Testis (tissue), 3 donors: ENCODE data around the gene TEX11. TPM values are rescaled to one million over a fixed set of nuclear protein-coding genes. Genes with fewer than 3 reads are reported as not detected.

Experiments used
- DNase-seq: peaks from one replicate; pipeline ENCODE4 v3.0.0-alpha.2; 2019
- H3K27ac ChIP-seq, 2 donors: fragments of 200-600 bp; sonication (generic); one replicate each; pipeline ENCODE4 v1.5.1; 2019
- H3K27me3 ChIP-seq: fragments of 200-600 bp; sonication (generic); one replicate; pipeline ENCODE4 v1.5.1; 2019
- H3K36me3 ChIP-seq: fragments of 200-600 bp; sonication (generic); one replicate; pipeline ENCODE4 v1.5.1; 2017; ENCODE audit warnings: low read depth; ENCODE audit errors: missing control alignments
- H3K4me1 ChIP-seq: fragments of 200-600 bp; sonication (generic); one replicate; pipeline ENCODE4 v1.5.1; 2019
- H3K4me3 ChIP-seq, 2 donors: fragments of 200-600 bp; sonication (generic); one replicate each; pipeline ENCODE4 v1.5.1; 2017 to 2019
- H3K9me3 ChIP-seq: fragments of 200-600 bp; sonication (generic); one replicate; pipeline ENCODE4 v1.5.1; 2017
- POLR2A ChIP-seq: fragments of 450-650 bp; IDR thresholded peaks from one replicate; pipeline ENCODE4 v1.6.1; 2017; ENCODE audit warnings: antibody characterized with exemption, mild to moderate bottlenecking, moderate library complexity
- WGBS, 2 donors: methylation state at CpG; one replicate each; pipeline ENCODE4 v1.1.5; 2018; 5-methylcytosine and 5-hydroxymethylcytosine counted together
- intact Hi-C: fragments of 100-400 bp; cut with DNase I; formaldehyde crosslinking; loops from one replicate; pipeline ENCODE4 v1.15.1; 2023; ENCODE audit warnings: low total_unique reads
- polyA plus RNA-seq: library from polyadenylated mRNA; stranded (reverse); fragments of 350-450 nt; fragmentation: Illumina TruSeq; extraction: RNeasy Lipid Tissue Mini Kit (QIAGEN cat#74804); gene quantifications from one replicate; pipeline ENCODE4 v1.2.3, GENCODE V29; 2014; ENCODE audit warnings: low read depth, low replicate concordance; ENCODE audit not compliant: insufficient read depth
- small RNA-seq, 2 donors: library from RNA; depleted of rRNA; stranded (forward); fragments of <200 nt; gene quantifications; one replicate each; pipeline ENCODE3, GENCODE V24; 2016
- total RNA-seq, 2 donors: library from RNA; depleted of rRNA; stranded (reverse); fragments of >200 nt; gene quantifications; one replicate each; pipeline ENCODE4 v1.2.3, GENCODE V29; 2016
- TF ChIP-seq, protein P1 (sequence below), 3 experiments: fragments of 450-650 bp in 2 of 3; fragments of 200-600 bp in 1 of 3; sonication (generic) in 1 of 3; IDR thresholded peaks; one replicate each; pipeline ENCODE4 v1.5.1; 2016 to 2019; ENCODE audit warnings: antibody characterized with exemption in 3 of 3, mild to moderate bottlenecking in 2 of 3, moderate library complexity in 1 of 3

The TEX11 gene
- total and polyA plus RNA-seq, 3 donors from 2014 or later: 7.1 to 17.0 (median 12.6) TPM

GRCh38 chrX:70479922-70480659, 428.4 kb downstream of the TEX11 start:
- Histone ChIP-seq H3K9me3 (no peaks in the 10 kb centered on the region), H3K36me3 (no peaks in the 10 kb centered on the region), H3K4me1 (no peaks in the 10 kb centered on the region), H3K27me3 (no peaks in the 10 kb centered on the region), H3K27ac (no peak overlapping the region), H3K4me3 (no peak overlapping the region)
- WGBS, 2 donors: 32 to 54% methylated on average over 2 to 6 of the region's 6 CpGs
- peak; percentile 26 for DNase-seq
- intact Hi-C loops: no loop called here
- TF ChIP-seq, protein P1, sequence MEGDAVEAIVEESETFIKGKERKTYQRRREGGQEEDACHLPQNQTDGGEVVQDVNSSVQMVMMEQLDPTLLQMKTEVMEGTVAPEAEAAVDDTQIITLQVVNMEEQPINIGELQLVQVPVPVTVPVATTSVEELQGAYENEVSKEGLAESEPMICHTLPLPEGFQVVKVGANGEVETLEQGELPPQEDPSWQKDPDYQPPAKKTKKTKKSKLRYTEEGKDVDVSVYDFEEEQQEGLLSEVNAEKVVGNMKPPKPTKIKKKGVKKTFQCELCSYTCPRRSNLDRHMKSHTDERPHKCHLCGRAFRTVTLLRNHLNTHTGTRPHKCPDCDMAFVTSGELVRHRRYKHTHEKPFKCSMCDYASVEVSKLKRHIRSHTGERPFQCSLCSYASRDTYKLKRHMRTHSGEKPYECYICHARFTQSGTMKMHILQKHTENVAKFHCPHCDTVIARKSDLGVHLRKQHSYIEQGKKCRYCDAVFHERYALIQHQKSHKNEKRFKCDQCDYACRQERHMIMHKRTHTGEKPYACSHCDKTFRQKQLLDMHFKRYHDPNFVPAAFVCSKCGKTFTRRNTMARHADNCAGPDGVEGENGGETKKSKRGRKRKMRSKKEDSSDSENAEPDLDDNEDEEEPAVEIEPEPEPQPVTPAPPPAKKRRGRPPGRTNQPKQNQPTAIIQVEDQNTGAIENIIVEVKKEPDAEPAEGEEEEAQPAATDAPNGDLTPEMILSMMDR (IDR thresholded peaks at IDR 0.05): no peak
- TF ChIP-seq POLR2A: no peak

DNA sequence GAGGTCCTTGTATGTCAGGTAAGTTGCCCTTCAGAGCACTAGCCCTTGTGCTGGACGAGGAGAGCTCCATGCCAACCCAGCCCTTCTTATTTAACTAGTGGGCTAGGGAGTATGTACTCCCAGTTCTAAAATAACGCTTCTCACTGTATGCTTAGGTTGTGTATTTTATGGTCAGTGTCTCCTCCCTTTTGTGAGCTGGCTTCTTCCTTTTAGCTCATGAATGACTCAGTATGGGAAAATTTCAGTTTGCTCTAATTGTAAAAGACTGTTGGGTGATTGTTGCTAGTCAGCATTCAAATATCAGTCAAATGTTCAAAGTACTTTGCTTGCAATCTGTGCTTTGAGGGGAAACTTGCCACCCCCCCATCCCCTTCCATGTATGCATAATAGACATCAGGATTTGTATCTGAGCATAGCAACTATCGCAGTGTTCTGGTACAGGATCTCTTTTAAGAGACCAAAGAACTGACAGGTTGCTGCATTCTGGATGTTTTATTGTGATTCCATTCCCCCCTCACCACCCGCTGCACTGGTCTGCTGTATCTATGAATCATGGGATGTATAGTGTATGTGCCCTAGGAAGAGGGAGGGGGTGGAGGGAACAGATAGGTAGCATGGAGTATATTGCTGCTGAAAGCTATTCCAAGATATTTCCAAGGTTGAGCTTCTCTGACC, 429.1 kb downstream of the TEX11 start:
- Histone ChIP-seq H3K4me1 (no peaks in the 10 kb centered on the region), H3K36me3 (no peaks in the 10 kb centered on the region), H3K27me3 (no peaks in the 10 kb centered on the region), H3K4me3 (no peak overlapping the region), H3K27ac (no peak overlapping the region), H3K9me3 (no peaks in the 10 kb centered on the region)
- no peak for DNase-seq
- TF ChIP-seq, protein P1 (IDR thresholded peaks at IDR 0.05): no peak
- TF ChIP-seq POLR2A: no peak
- intact Hi-C loops: no loop called here
- WGBS, 2 donors: 55 to 65% methylated on average over 4 of the region's 4 CpGs

Small RNA genes within 50 kb of the gene (small RNA-seq; reads per million reads assigned to genes)
- gene SNORD3E: 0 reads per million in 2 donors

Other genes starting within 250 kb of the TEX11 start
- gene SLC7A3, start 22.4 kb upstream of the TEX11 start, total RNA-seq: under 1 TPM; 0.74 to 0.79 TPM
- 1.4 TPM for gene SLC7A3, start 22.4 kb upstream of the TEX11 start, polyA plus RNA-seq
- gene SNX12, start 159.6 kb upstream of the TEX11 start, total RNA-seq: 10 to 100 TPM; 35.4 to 53.1 TPM
- gene SNX12, start 159.6 kb upstream of the TEX11 start, polyA plus RNA-seq: 39.4 TPM
- 10 to 100 TPM; 58.0 to 71.8 TPM for gene FOXO4, start 187.1 kb upstream of the TEX11 start, total RNA-seq
- 39.5 TPM for gene FOXO4, start 187.1 kb upstream of the TEX11 start, polyA plus RNA-seq
- gene CXorf65, start 198.0 kb upstream of the TEX11 start, total RNA-seq: 10 to 100 TPM in 1 of 2 donors, 1 to 10 TPM in 1; 2.8 to 13.2 TPM
- gene CXorf65, start 198.0 kb upstream of the TEX11 start, polyA plus RNA-seq: 22.9 TPM
- 1 to 10 TPM; 1.7 to 7.7 TPM for gene IL2RG, start 202.9 kb upstream of the TEX11 start, total RNA-seq
- 6.8 TPM for gene IL2RG, start 202.9 kb upstream of the TEX11 start, polyA plus RNA-seq
- gene MED12, start 209.9 kb upstream of the TEX11 start, total RNA-seq: 100 to 1,000 TPM; 102 to 110 TPM
- gene MED12, start 209.9 kb upstream of the TEX11 start, polyA plus RNA-seq: 35.0 TPM
- 1 to 10 TPM; 7.6 to 8.9 TPM for gene NLGN3, start 236.1 kb upstream of the TEX11 start, total RNA-seq
- 8.2 TPM for gene NLGN3, start 236.1 kb upstream of the TEX11 start, polyA plus RNA-seq